ENCODE results near the gene DIPK1B.

DIPK1B gene

DNA sequence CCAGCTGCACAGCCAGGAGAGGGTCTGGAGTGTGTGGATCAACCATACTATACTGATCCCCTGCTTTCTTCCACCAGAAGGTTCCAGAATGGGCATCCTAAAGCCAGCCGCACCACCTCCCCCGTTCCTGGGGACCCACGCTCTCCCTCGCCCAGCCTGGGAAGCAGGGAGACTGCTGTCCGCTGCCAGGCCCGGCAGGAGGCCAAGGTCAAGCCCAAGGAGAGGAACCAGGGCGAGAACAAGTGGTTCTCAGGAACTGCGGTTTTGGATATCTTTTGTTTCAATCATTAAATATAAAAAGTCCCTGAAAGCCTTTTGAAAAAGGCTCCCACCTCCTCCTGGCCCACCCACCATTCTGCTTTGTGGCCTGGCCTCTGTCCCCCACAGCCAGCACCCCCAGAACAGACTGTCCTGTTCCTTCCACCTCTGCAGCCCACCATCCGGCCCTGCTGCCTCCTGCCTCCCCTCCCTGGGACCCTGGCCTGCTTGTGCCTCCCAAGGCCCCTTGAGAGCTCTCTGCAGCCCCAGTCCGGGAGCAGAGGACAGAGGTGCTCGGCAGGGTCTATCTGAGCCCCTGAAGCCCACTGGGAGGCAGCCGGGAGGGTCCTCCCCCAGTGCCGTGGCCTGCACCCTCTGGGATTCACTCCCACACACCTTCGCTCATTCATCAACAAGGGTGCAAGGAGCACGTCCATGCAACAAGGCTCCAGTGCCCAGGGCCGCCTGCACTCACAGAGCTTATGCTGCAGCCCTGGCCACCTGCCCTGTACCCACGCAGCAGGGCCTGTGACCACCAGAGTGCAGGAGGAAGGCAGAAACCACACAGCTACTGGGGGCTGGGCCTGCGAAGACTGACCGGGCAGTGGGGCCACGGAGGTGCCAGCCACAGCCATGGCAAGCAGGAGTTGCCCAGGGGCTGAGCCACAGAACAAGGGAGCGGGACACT is 36.6 kb downstream of the DIPK1B start:
- H3K4me3 ChIP-seq (ENCODE audit: low read depth, low read length): no peak overlapping the region
- H3K27ac ChIP-seq (ENCODE audit: extremely low read depth, low read depth, low read length): no peak overlapping the region
- TF ChIP-seq ZNF501 (tag by site-specific recombination; IDR thresholded peaks at IDR 0.05) (no peak), ZNF624 (tag by site-specific recombination; IDR thresholded peaks at IDR 0.05) (no peak), ZNF530 (tag by site-specific recombination; IDR thresholded peaks at IDR 0.05; ENCODE audit: low read depth) (no peak), ZNF23 (tag by site-specific recombination; IDR thresholded peaks at IDR 0.05; ENCODE audit: borderline replicate concordance) (no peak), PRDM1 (tag by site-specific recombination; IDR thresholded peaks at IDR 0.05) (no peak), ZNF311 (tag by site-specific recombination; IDR thresholded peaks at IDR 0.05; ENCODE audit: borderline replicate concordance) (no peak), WT1 (tag by site-specific recombination; IDR thresholded peaks at IDR 0.05) (no peak), ZNF830 (tag by site-specific recombination; IDR thresholded peaks at IDR 0.05; ENCODE audit: low read depth) (no peak), GLIS2 (tag by site-specific recombination; IDR thresholded peaks at IDR 0.05) (no peak), ZNF266 (tag by site-specific recombination; IDR thresholded peaks at IDR 0.05; ENCODE audit: low read depth) (no peak), ZNF521 (tag by site-specific recombination; IDR thresholded peaks at IDR 0.05) (no peak), ZNF248 (tag by site-specific recombination; IDR thresholded peaks at IDR 0.05) (no peak), KLF1 (tag by site-specific recombination; IDR thresholded peaks at IDR 0.05) (no peak), ZNF112 (tag by site-specific recombination; IDR thresholded peaks at IDR 0.05) (no peak), ZNF792 (tag by site-specific recombination; IDR thresholded peaks at IDR 0.05) (no peak), OSR2 (tag by site-specific recombination; IDR thresholded peaks at IDR 0.05) (no peak), ZNF391 (tag by site-specific recombination; IDR thresholded peaks at IDR 0.05; ENCODE audit: borderline replicate concordance, low read depth) (no peak)
- TF ChIP-seq, protein P1, sequence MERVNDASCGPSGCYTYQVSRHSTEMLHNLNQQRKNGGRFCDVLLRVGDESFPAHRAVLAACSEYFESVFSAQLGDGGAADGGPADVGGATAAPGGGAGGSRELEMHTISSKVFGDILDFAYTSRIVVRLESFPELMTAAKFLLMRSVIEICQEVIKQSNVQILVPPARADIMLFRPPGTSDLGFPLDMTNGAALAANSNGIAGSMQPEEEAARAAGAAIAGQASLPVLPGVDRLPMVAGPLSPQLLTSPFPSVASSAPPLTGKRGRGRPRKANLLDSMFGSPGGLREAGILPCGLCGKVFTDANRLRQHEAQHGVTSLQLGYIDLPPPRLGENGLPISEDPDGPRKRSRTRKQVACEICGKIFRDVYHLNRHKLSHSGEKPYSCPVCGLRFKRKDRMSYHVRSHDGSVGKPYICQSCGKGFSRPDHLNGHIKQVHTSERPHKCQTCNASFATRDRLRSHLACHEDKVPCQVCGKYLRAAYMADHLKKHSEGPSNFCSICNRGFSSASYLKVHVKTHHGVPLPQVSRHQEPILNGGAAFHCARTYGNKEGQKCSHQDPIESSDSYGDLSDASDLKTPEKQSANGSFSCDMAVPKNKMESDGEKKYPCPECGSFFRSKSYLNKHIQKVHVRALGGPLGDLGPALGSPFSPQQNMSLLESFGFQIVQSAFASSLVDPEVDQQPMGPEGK (tag by site-specific recombination; IDR thresholded peaks at IDR 0.05): no peak
- TF ChIP-seq, protein P2, sequence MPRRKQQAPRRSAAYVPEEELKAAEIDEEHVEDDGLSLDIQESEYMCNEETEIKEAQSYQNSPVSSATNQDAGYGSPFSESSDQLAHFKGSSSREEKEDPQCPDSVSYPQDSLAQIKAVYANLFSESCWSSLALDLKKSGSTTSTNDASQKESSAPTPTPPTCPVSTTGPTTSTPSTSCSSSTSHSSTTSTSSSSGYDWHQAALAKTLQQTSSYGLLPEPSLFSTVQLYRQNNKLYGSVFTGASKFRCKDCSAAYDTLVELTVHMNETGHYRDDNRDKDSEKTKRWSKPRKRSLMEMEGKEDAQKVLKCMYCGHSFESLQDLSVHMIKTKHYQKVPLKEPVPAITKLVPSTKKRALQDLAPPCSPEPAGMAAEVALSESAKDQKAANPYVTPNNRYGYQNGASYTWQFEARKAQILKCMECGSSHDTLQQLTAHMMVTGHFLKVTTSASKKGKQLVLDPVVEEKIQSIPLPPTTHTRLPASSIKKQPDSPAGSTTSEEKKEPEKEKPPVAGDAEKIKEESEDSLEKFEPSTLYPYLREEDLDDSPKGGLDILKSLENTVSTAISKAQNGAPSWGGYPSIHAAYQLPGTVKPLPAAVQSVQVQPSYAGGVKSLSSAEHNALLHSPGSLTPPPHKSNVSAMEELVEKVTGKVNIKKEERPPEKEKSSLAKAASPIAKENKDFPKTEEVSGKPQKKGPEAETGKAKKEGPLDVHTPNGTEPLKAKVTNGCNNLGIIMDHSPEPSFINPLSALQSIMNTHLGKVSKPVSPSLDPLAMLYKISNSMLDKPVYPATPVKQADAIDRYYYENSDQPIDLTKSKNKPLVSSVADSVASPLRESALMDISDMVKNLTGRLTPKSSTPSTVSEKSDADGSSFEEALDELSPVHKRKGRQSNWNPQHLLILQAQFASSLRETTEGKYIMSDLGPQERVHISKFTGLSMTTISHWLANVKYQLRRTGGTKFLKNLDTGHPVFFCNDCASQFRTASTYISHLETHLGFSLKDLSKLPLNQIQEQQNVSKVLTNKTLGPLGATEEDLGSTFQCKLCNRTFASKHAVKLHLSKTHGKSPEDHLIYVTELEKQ (tag by site-specific recombination; IDR thresholded peaks at IDR 0.05; ENCODE audit: borderline replicate concordance): no peak
- CTCF ChIA-PET: interaction anchor here (0.7 to 1.5 kb wide), 2 partner anchors 9 to 652 kb away, joined by 3 to 12 read pairs; partner anchors contain the start of gene LCN8
- no peaks in the 10 kb centered on the region for H3K36me3 ChIP-seq (ENCODE audit: control insufficient read depth in 2 of 2, insufficient read depth in 1 of 2, low read length in 2 of 2)
- POLR2A ChIA-PET: interaction anchor here (5.1 kb wide), 1 partner anchor 21 kb away, joined by 21 read pairs; no protein-coding TSS in a partner anchor
- H3K4me1 ChIP-seq (ENCODE audit: control insufficient read depth, insufficient read depth, low read length): no peaks in the 10 kb centered on the region
- H3K9me3 ChIP-seq (ENCODE audit: control insufficient read depth, insufficient read depth, low read depth, low read length): no peaks in the 10 kb centered on the region

DNA sequence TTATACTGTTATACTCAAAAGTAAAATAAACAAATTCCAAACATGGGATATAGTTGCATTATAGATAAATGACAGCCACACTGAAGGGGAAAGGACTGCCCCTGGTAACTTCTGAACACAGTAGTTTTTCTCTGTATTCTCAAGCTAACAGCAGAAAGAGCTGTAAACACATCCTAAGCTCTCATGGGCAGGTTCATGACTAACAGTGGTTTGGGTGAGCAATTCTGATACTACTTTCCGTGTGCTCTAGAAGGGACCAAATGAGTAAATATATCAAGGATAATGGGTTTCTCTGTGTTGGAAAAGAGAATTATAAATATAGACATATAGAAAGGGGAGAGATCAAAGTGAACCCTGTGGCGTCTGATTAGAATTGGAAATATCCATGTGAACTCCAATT is 38.2 kb downstream of the DIPK1B start:
- Histone ChIP-seq H3K27ac (ENCODE audit: extremely low read depth, low read depth, low read length) (no peak overlapping the region), H3K9me3 (ENCODE audit: control insufficient read depth, insufficient read depth, low read depth, low read length) (no peaks in the 10 kb centered on the region), H3K4me1 (ENCODE audit: control insufficient read depth, insufficient read depth, low read length) (no peaks in the 10 kb centered on the region), H3K36me3 (ENCODE audit: control insufficient read depth in 2 of 2, insufficient read depth in 1 of 2, low read length in 2 of 2) (no peaks in the 10 kb centered on the region), H3K4me3 (ENCODE audit: low read depth, low read length) (no peak overlapping the region)
- POLR2A ChIA-PET: interaction anchor here (1.1 to 5.1 kb wide), 2 partner anchors 22 to 473 kb away, joined by 3 to 21 read pairs; no protein-coding TSS in a partner anchor
- CTCF ChIA-PET: interaction anchor here (0.6 to 2.2 kb wide), 5 partner anchors 10 to 537 kb away, joined by 3 to 8 read pairs (median 5); no protein-coding TSS in a partner anchor
- no peak for TF ChIP-seq SCRT2 (tag by site-specific recombination; IDR thresholded peaks at IDR 0.05)
- no peak for TF ChIP-seq OVOL3 (tag by site-specific recombination; IDR thresholded peaks at IDR 0.05)
- TF ChIP-seq ZNF501 (tag by site-specific recombination; IDR thresholded peaks at IDR 0.05): no peak
- no peak for TF ChIP-seq TCF7L2 (IDR thresholded peaks at IDR 0.05; ENCODE audit: borderline replicate concordance, low read depth, low read length)
- TF ChIP-seq SCRT1 (tag by site-specific recombination; IDR thresholded peaks at IDR 0.05; ENCODE audit: borderline replicate concordance): no peak
- no peak for TF ChIP-seq ZNF184 (tag by site-specific recombination; IDR thresholded peaks at IDR 0.05)
- TF ChIP-seq GLIS1 (tag by site-specific recombination; IDR thresholded peaks at IDR 0.05): no peak
- TF ChIP-seq EGR2 (tag by site-specific recombination; IDR thresholded peaks at IDR 0.05; ENCODE audit: low read depth): no peak
- TF ChIP-seq ZNF239 (tag by site-specific recombination; IDR thresholded peaks at IDR 0.05): no peak
- no peak for TF ChIP-seq ZNF221 (tag by site-specific recombination; IDR thresholded peaks at IDR 0.05; ENCODE audit: borderline replicate concordance)
- no peak for TF ChIP-seq ZNF624 (tag by site-specific recombination; IDR thresholded peaks at IDR 0.05)

Data from HEK293 (cell line).